Liver (tissue), 3 donors: ENCODE results near the gene FGF11.

Experiments
- CTCF ChIP-seq: fragments of 150-350 bp; IDR thresholded peaks from 2 replicates; pipeline ENCODE4 v1.5.1; 2017; ENCODE audit warnings: improper control_type of control experiment, low read depth, low read length; ENCODE audit not compliant: missing input control
- EGR1 ChIP-seq, 2 donors: IDR thresholded peaks; 2 replicates each; pipeline ENCODE4 v1.6.1; 2016 to 2018; ENCODE audit warnings: antibody characterized with exemption in 2 of 2, low read depth in 2 of 2
- GABPA ChIP-seq, 2 donors: IDR thresholded peaks in 1 of 2; conservative IDR thresholded peaks in 1 of 2; 2 replicates each; pipeline ENCODE4 v1.6.1; 2016; ENCODE audit warnings: antibody characterized with exemption in 2 of 2, mild to moderate bottlenecking in 1 of 2, moderate library complexity in 1 of 2
- REST ChIP-seq: IDR thresholded peaks from 2 replicates; pipeline ENCODE4 v1.6.1; 2016; ENCODE audit warnings: antibody characterized with exemption, mild to moderate bottlenecking
- SP1 ChIP-seq: IDR thresholded peaks from 2 replicates; pipeline ENCODE4 v1.6.1; 2018; ENCODE audit warnings: antibody characterized with exemption, mild to moderate bottlenecking
- donor health status: healthy.
- donor health status: healthy.

- no peak for TF ChIP-seq SP1
- TF ChIP-seq REST, result no peak
- TF ChIP-seq CTCF, result no peak
- TF ChIP-seq GABPA (IDR thresholded peaks at IDR 0.05 in 1 of 2, conservative IDR thresholded peaks at IDR 0.05 in 1 of 2), result no peak
- no peak for TF ChIP-seq EGR1 (IDR thresholded peaks at IDR 0.05; ENCODE audit: low read depth in 2 of 2)
Measured at GRCh38 chr17:7476951-7477350, 37.6 kb downstream of the FGF11 start.
